Measurements from ENCODE around the gene DSCAM.

The DSCAM gene

GRCh38 chr21:40641042-40641441 lies 205.9 kb downstream of the DSCAM start:
- TF ChIP-seq POLR2AphosphoS5 (IDR thresholded peaks at IDR 0.05; ENCODE audit: low read depth) (no peak), SPI1 (IDR thresholded peaks at IDR 0.05; ENCODE audit: borderline replicate concordance, low read depth) (no peak), CTCF (IDR thresholded peaks at IDR 0.05; ENCODE audit: insufficient read depth, low read length) (no peak), REST (IDR thresholded peaks at IDR 0.05; ENCODE audit: insufficient replicate concordance, low read depth) (no peak), GABPA (IDR thresholded peaks at IDR 0.05; ENCODE audit: low read depth) (no peak)
- no peak for DNase-seq (ENCODE audit: low read depth in 1 of 2, low spot score in 1 of 2)
- peaks cover 2% of the 10 kb centered on the region for H3K27me3 ChIP-seq (ENCODE audit: insufficient read depth, poor library complexity, severe bottlenecking)
- H3K27ac ChIP-seq (replicated peaks), result no peak overlapping the region
- no peak overlapping the region for H3K4me3 ChIP-seq (replicated peaks; ENCODE audit: insufficient read depth, low read length)

GRCh38 chr21:40640266-40640789 lies 206.6 kb downstream of the DSCAM start:
- H3K27me3 ChIP-seq (ENCODE audit: insufficient read depth, poor library complexity, severe bottlenecking), result peaks cover 2% of the 10 kb centered on the region
- H3K4me3 ChIP-seq (replicated peaks; ENCODE audit: insufficient read depth, low read length), result no peak overlapping the region
- no peak overlapping the region for H3K27ac ChIP-seq (replicated peaks)
- TF ChIP-seq CTCF (IDR thresholded peaks at IDR 0.05; ENCODE audit: insufficient read depth, low read length) (no peak), GABPA (IDR thresholded peaks at IDR 0.05; ENCODE audit: low read depth) (no peak), POLR2AphosphoS5 (IDR thresholded peaks at IDR 0.05; ENCODE audit: low read depth) (no peak), REST (IDR thresholded peaks at IDR 0.05; ENCODE audit: insufficient replicate concordance, low read depth) (no peak), SPI1 (IDR thresholded peaks at IDR 0.05; ENCODE audit: borderline replicate concordance, low read depth) (no peak)
- no peak for DNase-seq (ENCODE audit: low read depth in 1 of 2, low spot score in 1 of 2)

GRCh38 chr21:40639616-40640194 lies 207.3 kb downstream of the DSCAM start:
- TF ChIP-seq CTCF (IDR thresholded peaks at IDR 0.05; ENCODE audit: insufficient read depth, low read length), result no peak
- no peak for TF ChIP-seq POLR2AphosphoS5 (IDR thresholded peaks at IDR 0.05; ENCODE audit: low read depth)
- no peak for TF ChIP-seq SPI1 (IDR thresholded peaks at IDR 0.05; ENCODE audit: borderline replicate concordance, low read depth)
- no peak for TF ChIP-seq REST (IDR thresholded peaks at IDR 0.05; ENCODE audit: insufficient replicate concordance, low read depth)
- no peak for TF ChIP-seq GABPA (IDR thresholded peaks at IDR 0.05; ENCODE audit: low read depth)
- Histone ChIP-seq H3K4me3 (replicated peaks; ENCODE audit: insufficient read depth, low read length) (no peak overlapping the region), H3K27ac (replicated peaks) (no peak overlapping the region), H3K27me3 (ENCODE audit: insufficient read depth, poor library complexity, severe bottlenecking) (no peaks in the 10 kb centered on the region)
- no peak for DNase-seq (ENCODE audit: low read depth in 1 of 2, low spot score in 1 of 2)
